CD4-positive, alpha-beta T cell treated with Interferon alpha-2 for 1 hour (primary cell): ENCODE data around the gene C22orf39.
A peak's percentile ranks its signal among the peaks of the same experiment; 100 is the strongest.
"Not testable (repeated sequence)": the region's sequence is repeated elsewhere in the genome, so short reads cannot be mapped to it uniquely, and the experiment has no call there.

ENCODE experiments used
- DNase-seq, 2 donors: peaks; one replicate each; pipeline ENCODE4 v3.0.0-alpha.2; 2020 to 2022

C22orf39 gene

GRCh38 chr22:19450363-19451175, 3.1 kb upstream of the C22orf39 start:
- DNase-seq, result no peak

GRCh38 chr22:19449422-19449767, 1.9 kb upstream of the C22orf39 start:
- no peak for DNase-seq

GRCh38 chr22:19448739-19449421, 1.4 kb upstream of the C22orf39 start:
- DNase-seq, result no peak

GRCh38 chr22:19448076-19448607, 631 bp upstream of the C22orf39 start:
- DNase-seq, result peak in 1 of 2 donors; percentile 39

- no peak for DNase-seq
Observed at GRCh38 chr22:19446603-19447329, 745 bp downstream of the C22orf39 start.

- DNase-seq, result not testable (repeated sequence)
Observed at GRCh38 chr22:19445279-19445982, 2.1 kb downstream of the C22orf39 start.

GRCh38 chr22:19443544-19444211, 3.8 kb downstream of the C22orf39 start:
- DNase-seq, result no peak

GRCh38 chr22:19442166-19442565, 5.3 kb downstream of the C22orf39 start:
- no peak for DNase-seq

GRCh38 chr22:19440411-19441195, 6.9 kb downstream of the C22orf39 start:
- no peak for DNase-seq

GRCh38 chr22:19438298-19438697, 9.2 kb downstream of the C22orf39 start:
- no peak for DNase-seq

GRCh38 chr22:19436444-19437161, 10.9 kb downstream of the C22orf39 start:
- DNase-seq, result not testable (repeated sequence)

GRCh38 chr22:19434829-19435580, 12.5 kb downstream of the C22orf39 start:
- no peak for DNase-seq

GRCh38 chr22:19434401-19434800, 13.1 kb downstream of the C22orf39 start:
- DNase-seq, result no peak

- DNase-seq, result peak; percentile 88 to 91
Observed at GRCh38 chr22:19432133-19432851, 15.2 kb downstream of the C22orf39 start, which contains the start of gene MRPL40. Gene MRPL40 (plus strand): TSS chr22:19432545. CDS start chr22:19432555, 10 bp downstream.

- DNase-seq, result peak; percentile 77 to 88
Observed at GRCh38 chr22:19431649-19432132, 15.8 kb downstream of the C22orf39 start, which contains the start of gene HIRA. Gene HIRA (minus strand): TSS chr22:19431733. CDS start chr22:19431476, 257 bp downstream.

- DNase-seq, result peak; percentile 6 to 17
Observed at GRCh38 chr22:19430890-19431541, 16.5 kb downstream of the C22orf39 start.

- peak; percentile 29 to 57 for DNase-seq
Observed at GRCh38 chr22:19429950-19430889, 17.3 kb downstream of the C22orf39 start.
